Fibroblast of the conjunctiva (primary cell): Measurements from ENCODE around the gene SLC25A51.
"Not testable (repeated sequence)": the region's sequence is repeated elsewhere in the genome, so short reads cannot be mapped to it uniquely, and the experiment has no call there.

Source experiments
- DNase-seq: peaks from one replicate; pipeline ENCODE4 v3.0.0-alpha.2; 2010; ENCODE audit warnings: low read depth

SLC25A51 gene

DNA sequence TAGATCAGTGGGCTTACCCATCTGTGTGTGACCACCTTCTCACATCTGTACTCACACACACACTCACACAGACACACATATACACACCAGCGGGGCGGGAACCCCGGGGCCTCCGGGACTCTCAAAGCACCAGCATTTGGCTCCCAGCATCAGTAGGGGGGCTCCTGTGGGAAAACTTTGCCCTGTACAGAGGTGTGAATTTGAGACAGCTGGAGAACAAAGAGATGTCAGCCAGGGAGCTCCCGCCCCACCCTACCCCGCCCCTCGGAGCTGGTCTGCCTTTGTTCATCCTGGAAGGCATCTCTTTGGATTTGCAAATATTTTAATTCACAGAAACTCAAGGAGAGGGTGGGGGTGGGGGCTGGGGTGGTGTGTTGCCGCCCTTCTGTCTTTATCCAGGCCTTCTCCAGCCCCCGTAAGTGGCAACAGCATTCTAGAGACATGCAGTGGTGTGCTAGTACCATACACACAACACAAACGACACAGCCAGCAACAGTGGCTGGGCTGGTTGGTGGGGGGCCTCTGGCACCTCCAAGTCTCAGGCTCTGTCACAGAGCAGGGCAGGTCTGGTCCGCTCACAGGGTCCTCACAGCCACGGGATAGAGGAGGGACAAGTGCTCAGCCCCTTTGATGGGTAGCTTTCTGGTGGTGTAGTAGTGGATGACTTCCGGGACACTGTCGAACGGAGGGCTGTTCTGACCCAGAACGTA is 15.5 kb upstream of the SLC25A51 start:
- DNase-seq = no peak

DNA sequence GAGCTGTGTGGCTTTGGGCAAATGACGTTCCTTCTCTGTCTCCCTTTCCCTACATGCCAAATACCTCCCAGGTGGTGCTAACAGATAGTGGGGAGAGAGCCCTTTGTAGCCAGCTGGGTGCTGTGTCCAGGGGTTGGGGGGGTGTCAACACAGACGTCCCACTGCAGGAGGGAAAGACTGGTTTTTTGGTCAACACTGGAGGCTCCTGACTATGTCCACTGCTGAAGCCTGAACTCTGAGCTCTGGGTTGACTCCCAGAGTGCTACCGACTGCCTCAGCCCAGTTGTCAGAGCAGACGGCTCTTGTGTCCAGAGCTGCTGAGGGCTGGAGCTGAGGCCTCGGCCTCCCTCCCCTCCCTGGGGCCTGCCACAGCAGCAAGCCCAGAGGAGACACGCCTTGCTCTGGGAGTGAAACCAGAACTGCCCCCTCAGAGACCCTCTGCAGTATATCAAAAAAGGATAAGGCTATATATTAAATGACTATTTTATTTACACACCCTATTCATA is 14.8 kb upstream of the SLC25A51 start:
- no peak for DNase-seq

DNA sequence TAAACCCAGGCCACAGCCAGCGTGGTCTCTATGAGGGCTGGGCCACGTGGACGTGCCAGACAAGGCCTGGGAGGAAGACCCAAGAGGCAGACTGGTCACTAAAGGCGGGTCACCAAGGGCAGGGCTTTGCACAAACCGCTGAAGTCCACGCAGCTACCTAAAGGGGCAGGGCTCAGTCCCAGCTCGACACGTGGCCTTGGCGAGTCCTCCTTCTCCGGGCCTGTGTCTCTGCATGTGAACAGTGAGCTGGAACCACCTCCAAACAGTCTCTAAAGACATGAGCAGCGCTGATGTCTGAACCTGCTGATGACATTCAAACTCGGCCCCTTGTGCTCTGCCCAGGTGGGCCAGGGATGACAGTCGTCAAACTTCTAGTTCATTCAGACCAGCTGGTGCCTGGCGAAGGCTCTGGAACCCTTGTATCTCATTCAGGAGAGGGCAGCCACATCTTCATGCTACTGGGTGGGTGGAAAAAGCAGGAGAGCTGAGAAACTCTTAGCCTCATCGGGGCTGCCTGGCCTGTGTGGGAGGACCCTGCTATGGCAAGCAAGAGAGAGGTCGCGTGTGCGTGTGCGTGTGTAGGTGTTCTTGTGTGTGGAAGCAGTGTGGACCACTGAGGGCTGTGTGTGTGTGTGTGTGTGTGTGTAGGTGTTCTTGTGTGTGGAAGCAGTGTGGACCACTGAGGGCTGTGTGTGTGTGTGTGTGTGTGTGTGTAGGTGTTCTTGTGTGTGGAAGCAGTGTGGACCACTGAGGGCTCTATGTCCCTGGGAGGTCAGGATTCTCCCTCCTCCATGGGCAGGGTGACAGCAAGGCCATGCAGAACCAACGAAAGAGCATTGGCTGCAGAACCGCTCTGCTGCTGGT is 14.1 kb upstream of the SLC25A51 start:
- DNase-seq = no peak

DNA sequence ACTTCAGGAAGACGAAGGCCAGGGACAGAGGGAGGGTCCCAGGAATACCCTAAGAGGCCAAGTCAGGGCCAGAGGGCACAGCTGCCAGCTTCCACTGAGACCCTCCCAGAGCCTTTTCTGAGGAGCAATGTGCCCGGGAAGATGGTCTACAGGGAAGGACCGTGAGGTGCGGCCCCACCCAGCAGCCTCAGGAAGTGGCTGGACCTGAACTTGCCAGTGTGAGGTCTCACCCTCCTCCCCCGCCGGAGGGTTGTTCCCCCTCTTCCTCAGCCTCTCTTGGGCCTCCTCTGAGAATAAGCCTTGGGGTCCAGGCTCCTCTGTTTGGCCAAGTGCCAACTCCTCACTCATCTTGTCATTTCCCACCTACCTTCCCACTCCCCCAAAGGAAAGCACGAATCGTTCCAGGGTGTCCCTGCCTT is 13.4 kb upstream of the SLC25A51 start:
- DNase-seq = no peak

DNA sequence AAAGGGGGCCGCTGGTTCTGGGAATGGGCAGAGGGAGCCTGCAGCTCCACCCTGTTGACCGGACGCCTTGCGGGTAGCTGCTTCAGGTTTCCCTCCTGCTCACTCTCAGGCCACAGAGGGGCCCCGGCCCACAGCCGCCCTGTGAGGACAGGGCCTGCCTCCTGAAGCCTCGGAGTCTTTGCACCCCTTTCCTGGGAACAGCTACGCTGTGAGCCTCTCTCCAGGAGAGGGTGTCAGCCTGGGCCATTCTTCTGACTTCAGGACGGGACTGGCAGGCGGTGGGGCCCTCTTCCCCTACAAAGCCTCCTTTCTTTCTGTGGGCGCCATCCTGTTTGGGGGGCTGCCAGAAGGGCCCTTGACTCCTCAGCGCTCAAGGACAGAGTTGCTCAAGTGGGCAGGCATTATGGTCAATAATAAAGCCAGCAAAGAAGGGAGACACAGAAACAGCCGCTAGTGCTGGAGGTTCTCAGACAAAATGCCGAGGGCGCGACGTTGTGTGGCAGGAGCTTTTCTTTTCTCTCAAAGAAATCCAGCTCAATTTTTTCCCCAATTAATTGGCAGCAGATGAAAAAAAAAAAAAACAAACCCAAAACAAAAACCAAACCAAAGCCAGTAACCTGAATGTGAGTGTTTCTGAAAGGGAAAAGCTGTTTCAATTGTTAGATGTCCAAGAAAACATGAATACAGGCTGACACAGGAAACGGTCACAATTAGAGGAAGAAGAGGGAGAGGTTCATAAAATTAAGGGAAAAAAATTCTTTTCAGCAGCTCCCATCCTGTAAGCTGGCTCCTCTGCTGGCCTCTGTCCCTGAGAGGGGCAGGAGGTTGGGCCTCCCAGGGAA is 12.8 kb upstream of the SLC25A51 start:
- DNase-seq = no peak

DNA sequence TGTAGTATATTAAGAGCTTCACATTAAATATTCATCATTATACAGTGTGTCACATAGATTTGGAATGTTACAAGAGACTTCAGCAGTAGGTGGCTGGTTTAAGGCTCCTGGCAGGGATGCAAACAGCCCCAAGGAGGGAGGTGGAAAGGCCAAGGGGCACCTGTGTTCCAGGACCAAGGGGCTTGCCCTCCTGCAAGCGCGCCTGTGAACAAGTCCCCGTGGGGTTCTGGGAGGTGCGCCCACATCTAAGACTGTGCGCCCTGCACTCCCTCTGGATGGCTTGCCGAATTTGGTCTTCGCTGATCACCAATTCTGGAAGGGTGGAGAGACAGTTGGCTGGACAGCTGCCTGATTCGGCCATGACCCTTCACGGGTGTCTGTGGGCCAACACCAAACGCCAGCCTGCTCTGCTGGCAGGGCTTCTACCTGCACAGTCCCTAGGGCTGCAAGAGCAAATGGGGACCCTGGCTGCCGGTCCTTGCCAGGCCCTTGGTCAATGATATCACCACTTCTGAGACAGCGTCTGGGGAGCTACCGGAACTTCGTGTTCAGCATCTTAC is 12.1 kb upstream of the SLC25A51 start:
- no peak for DNase-seq

DNA sequence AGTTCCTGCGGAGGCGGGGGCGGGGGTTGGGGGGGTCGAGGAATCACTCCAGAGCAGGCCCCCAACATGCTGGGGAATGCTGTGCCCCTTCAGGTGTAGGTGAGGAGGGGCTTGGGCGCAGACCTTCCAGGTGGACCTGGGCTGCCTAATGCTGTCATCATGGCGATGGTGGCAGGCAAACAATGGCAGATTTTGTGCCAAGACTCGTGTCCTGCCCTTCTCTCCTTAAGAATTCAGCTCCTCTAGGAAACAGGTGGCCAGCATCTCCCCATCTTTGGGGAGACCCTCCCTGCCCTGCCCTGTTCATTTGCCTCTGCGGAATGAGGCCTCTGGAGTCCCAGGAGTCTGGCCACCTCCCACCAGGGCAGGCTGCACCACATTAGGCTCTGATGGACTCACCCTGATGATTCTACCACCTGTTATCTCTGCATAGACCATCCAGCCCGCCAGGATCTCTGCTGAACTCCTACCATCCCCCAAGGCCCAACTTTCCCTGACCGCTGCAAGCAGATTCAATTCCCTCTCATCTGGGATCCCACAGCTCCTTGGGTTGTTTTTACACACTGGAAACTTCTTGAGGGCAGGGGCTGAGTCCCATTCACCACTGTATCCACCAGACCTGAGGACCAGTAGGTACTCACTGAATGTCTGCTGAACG is 10.9 kb upstream of the SLC25A51 start:
- no peak for DNase-seq

DNA sequence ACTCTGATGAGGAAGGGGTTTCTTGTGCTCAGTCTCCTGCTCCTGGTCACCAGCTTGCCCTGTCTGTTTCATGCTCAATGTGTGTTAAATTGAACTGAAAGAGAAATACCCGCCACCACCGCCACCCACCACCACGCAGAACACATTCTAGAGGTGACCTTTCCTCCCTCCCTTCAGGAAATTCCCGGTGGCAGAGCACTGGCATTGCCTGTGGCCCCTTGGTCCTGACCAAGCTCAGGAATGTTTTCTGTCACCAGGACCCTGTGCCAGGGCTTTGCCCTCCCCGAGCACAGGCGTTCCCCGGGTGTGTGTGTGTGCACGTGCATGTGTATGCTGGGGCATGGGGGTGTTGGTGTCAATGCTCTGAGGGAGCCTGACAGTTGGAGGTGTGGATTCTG is 10.2 kb upstream of the SLC25A51 start:
- DNase-seq = no peak

DNA sequence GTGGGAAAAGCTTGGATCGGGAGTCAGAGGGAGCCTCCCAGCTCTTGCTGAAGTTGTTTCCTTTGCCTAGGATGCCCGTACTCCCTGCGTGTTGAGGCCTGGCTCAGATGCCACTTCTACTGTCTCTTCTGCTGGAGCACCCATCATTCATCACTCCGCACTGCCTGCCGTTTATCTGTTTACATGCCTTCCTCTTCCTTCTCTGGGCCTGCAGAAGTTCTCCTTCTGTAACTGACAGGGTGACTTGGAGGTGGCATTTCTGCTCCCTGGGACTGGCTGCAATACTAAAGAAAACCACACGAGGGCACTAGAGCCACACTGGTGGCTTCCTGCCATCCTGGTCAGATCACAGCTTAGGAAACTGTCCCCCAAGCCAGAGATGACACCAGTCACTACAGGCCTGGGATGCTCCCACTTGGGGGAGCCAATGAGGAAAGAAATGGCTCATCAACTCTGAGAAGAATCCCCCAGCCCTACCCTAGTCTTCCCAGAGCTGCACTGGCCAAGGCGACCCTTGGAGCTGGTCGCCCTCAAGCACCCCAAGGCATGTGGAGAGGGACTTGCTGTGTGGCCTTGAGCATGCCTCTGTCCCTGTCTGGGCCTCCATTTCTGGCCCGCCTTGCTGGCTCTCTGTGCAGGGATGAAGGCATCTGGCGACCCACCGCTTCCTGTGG is 9.7 kb upstream of the SLC25A51 start:
- DNase-seq = no peak

DNA sequence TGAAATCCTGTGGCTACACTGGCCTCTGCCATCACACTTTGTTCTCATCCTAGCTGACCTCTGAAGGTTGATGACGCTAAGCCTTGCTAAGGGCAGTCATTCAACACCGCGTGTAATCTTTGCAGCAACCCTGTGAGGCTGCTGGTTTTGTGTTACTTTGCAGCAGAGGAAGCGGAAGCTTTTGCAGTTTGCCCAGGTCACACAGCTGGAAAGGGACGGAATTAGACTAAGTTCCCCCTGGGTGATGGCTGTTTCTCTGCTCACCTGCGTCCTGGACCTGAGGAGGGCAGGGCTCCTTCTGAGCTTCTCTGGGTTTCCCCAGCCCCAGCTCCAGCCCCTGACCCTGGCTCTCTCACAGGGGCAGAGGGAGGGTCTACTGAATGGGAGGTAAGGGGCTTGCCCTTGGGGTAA is 7.3 kb upstream of the SLC25A51 start:
- DNase-seq = no peak

DNA sequence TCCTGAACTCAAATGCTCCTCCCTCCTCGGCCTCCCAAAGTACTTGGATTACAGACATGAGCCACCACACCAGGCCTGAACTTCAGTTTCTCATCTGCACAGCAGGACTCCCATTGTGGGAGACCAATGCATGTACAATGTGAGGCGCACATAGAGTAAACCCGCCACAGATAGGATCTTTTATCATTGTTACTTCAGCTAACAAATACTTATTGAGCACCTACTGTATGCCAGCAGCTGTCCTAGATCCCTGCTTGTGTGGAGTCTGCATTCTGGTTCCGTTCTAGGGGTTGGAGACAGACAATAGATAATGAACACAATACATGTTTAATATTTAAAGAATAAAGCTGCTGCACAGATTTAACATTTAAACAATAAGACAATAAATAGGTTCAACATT is 6.3 kb upstream of the SLC25A51 start:
- no peak for DNase-seq

DNA sequence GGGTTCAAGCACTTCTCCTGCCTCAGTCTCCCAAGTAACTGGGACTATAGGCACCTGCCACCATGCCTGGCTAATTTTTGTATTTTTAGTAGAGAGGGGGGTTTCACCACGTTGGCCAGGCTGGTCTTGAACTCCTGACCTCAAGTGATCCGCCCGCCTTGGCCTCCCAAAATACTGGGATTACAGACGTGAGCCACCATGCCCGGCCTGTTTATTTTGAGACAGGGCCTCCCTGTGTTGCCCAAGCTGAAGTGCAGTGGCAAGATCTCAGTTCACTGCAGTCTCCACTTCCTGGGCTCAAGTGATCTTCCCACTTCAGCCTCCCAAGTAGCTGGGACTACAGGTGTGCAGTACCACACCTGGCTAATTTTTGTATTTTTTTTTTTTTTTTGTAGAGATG is 5.9 kb upstream of the SLC25A51 start:
- DNase-seq = not testable (repeated sequence)

DNA sequence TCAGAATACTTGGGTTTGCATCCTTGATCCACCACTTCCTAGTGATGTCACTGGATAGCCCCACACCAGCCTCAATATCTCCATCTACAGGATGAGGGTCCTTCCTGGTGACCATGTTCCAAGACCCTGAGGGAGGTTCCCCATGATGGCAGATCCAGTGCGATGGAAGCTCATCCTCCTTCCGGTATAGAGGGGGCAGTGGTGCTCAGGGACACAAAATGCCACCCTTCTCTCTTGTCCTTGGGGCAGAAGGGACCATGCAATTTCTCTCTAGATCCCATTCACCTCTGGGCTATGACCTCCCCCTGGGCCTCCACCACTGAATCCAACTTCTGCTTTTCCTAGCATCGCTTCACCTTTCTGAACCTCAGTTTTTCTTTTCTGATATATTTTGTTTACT is 5.4 kb upstream of the SLC25A51 start:
- no peak for DNase-seq

DNA sequence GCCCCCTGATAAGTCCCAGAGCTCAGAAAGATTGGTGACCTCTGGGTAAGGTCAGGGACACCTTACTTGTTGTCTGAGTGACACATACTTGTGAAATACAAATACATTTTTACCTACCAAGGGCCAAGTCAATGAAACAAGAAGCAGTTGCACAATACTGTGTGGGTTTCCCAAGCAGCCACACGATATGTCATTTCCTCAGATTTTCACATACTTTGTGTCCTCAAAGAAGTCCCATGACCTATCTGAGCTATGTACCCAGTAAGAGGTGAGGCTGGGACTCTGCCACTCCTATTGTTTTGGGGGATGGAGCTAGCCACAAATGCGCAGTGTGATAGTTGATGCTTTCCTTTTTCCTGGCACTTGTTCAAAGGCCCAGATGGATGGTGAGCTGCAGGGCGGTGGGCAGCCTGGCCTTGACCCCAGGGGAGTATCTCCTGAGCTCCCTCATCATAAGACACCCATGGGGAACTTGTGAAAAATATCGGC is 4.8 kb upstream of the SLC25A51 start:
- no peak for DNase-seq

DNA sequence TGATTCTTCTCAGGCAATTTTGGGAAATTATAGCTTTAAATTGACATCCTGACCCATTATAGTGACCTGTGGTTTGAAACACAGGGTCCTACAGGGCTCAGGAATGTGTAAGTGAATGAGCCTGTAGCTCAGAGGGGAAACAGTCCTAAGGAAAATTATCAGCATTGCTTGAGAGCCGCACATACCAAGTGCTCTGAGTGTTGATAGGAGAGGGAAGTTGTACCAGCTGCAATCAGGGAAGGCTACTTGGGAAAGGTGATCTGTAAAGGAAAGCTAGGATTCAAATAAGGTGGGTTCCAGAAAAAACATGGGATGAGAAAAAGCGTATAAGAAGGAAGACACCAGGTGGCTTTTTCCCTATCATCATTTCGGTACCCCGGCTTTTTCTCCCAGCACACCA is 4.4 kb upstream of the SLC25A51 start:
- no peak for DNase-seq

DNA sequence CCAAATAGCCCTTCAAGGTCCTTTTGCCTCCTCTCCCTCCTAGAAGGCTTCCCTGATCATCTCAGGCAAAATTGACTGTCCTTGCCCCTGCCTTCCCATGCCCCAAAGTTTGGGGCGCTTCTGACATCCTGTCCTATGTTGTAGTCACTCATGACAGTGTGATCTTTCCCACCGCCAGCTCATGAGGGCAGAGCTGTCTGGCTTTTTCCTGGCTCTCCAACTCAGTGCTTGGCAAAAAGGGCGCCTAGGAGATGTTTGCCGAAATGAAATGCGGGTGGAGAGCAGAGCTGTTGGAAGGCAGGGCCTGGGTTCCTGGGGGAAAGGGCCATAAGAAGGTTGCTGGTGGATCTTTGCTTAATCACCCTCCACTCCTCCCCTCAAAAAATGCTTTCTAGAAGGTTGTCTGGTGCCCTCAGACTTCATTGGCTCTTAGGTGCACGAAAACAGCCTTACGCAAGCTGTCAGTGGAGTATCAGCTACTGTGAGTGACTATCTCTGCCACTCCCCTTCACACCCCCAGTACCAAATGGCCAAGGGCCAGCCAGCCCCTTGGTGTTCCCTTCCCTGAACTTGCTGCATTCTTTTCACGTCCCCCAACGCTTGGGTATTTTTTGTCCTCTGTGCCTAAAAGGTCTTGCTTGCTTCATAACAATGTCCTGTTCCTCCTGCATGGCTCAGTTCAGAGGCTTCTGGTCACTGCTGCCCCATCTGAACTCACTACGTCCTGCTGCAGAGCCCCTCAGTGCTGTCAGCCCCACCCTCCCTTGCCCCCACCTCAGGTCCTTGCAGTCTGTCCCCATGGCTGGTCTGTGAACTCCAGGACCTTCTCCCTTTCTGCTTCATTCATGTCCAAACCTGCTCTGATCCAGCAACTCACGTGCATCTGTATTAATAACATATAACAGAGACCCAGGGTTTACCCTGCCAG is 2.6 kb upstream of the SLC25A51 start:
- DNase-seq = no peak

DNA sequence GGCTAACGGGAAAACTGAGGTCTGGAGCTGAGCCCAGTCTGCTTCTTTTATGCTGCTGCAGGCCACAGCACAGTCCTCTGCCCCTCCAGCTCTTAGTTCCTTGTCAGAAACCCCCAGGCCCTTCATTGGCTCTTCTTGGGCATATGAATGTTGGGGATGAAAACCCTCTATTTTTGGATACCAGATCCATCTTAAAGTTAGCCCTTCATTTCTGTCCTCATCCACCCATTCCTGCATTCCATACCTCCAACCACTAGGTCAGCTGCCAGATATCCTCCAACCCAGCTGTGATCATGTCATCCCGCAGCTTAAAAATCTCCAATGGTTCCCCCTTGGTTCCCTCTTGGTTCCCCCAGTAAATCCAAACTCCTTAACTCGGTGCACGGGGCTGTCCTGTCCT is 1.8 kb upstream of the SLC25A51 start:
- DNase-seq = no peak

DNA sequence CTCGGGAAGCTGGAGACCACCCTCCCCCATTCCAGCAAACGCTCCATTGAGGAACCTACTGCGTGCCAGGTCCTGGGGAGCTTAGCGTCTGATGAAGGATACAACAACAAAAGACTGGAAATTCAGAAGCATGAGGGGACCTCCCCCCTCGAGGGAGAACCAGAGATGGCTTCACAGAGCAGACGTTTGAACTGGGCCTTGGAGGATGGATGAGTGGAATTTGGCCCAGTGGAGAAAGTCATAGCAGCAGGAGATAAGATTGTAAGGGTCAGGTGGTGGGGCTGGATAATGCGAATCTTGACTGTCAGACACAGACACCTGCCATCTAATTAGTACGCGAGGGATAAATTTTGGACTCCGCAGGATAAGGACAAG is 1.2 kb upstream of the SLC25A51 start:
- DNase-seq = no peak

DNA sequence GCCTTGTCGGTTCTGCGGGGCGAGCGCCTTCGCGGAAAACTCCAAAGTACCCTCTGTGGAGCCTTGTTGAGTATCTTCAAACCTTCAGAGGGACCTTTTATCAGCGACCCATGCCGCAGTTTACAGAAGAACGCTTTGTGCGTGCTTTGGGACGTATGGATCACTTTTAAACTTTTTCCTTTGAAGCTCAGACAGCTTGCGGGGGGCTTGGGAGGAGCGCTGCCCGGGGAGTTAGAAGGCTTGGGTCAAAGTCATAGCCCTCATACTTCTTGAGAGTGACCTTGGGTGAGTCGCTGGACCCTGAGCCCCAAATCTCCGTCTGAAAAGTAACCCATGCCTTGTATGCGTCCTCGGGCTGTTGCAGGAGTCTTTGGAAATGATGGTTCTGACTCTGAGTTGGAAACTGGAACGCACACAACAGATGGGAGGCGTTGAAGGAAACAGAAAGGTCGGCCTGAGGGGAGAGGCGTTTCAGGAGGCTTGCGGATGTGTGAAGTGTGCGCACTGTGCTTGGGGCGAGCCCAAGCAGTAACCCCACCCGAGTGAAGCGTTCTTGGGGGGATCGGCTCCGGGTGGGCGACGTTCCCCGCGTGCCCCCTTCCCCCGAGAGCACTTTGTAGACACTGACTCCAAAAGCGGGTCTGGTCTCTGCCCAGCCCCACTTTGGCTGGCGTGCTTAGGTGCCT is 661 bp upstream of the SLC25A51 start:
- DNase-seq = no peak
